NCI-H2196 treated with DMSO at 0.1 percent for 48 hours (cell line): Measurements from ENCODE around the gene C2CD4C.
"Not testable (repeated sequence)": the region's sequence is repeated elsewhere in the genome, so short reads cannot be mapped to it uniquely, and the experiment has no call there.

ENCODE experiments used
- DNase-seq: peaks from one replicate; lab custom pipeline; 2025; ENCODE audit not compliant: unreplicated experiment; lab: John Stamatoyannopoulos, UW

The C2CD4C gene

GRCh38 chr19:415292-415691 is 6.3 kb upstream of the C2CD4C start:
- DNase-seq: no peak

DNA sequence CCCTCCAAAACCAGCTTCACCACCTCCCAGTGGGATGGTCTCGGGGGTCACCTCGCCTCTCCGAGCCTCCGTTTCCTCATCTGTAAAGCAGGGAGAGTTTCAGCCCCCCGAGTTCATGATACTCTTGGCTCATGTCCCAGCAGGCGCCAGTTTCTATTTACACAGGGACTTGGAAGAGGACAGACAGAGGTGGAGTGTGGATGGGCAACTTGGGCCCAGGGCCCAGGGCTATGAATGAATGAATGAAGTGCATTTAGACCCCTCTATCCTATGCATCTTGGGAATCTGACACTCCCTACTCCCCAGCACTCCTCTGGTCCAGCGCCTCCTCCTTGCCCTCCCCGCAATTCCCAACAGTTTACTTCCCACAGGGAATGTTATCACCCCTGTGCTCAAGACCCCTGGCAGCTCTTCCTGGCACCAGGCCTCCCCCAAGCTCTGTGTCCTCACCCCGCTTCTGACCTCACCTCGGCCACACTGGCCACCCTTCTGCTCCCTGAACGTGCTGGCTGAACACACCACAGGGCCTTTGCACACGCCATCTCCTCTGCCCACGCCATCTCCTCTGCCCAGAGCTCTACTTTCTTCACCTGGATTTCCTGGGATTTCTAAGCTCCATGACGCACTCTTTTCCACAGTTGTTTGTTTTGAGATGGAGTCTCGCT is 4.9 kb upstream of the C2CD4C start:
- no peak for DNase-seq

GRCh38 chr19:412356-413355 is 3.7 kb upstream of the C2CD4C start:
- peak; percentile 9 for DNase-seq

DNA sequence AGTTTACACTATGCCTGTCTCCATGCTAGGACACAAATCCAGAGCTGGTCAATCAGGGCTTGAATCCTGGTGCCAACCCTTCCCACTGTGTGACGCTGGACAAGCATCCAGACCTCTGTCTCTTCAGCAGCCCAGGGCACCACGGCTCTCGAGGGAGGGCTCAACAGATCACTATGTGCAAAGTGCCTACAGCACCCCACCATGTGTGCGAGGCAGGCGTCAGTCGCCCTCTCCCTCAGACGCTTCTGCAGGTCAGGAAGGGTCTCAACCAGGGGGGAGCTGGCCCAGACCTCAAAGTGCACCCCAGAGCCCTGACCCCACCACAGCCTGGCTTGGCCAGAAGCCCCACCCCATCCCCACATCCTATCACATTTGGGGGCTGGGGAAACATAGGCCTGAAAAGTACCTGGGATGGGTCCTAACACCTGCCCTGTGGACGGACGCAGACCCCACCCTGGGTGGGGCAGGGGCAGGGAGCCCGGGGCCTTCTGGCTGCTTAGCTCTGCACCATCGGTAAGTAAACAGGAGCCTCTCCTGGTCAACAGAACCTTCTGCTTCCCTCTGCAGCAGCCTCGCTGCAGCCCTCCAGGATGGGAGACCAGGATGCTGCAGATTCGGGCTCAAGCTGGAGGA is 2.9 kb upstream of the C2CD4C start:
- DNase-seq: no peak

GRCh38 chr19:411121-411722 is 2.3 kb upstream of the C2CD4C start:
- not testable (repeated sequence) for DNase-seq

GRCh38 chr19:410243-410781 is 1.4 kb upstream of the C2CD4C start:
- DNase-seq: no peak

- no peak for DNase-seq
Measured at GRCh38 chr19:409516-410242, 732 bp upstream of the C2CD4C start.

DNA sequence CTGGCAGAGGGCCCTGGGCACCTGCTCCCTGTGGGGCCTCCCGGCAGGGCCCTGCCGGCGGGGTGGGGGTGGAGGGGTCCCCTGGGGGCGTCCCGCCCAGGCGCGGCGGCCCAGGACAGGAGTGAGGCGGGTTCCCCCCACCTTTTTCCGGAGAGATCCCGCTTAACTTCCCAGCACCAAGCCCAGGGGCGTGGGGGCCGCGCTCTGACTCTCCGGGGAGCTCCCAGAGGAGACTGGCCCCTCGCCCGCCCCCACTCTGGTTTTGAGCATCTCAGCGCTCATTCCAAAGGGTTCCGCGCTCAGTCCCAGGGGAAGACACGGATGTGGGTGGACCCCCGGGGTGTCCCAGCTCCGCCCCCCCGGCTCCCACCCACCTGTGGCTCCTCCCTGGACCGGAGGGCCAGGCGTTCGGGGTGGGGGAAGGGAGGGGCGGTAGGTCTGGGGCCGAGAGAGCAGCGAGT is 476 bp downstream of the C2CD4C start:
- no peak for DNase-seq

DNA sequence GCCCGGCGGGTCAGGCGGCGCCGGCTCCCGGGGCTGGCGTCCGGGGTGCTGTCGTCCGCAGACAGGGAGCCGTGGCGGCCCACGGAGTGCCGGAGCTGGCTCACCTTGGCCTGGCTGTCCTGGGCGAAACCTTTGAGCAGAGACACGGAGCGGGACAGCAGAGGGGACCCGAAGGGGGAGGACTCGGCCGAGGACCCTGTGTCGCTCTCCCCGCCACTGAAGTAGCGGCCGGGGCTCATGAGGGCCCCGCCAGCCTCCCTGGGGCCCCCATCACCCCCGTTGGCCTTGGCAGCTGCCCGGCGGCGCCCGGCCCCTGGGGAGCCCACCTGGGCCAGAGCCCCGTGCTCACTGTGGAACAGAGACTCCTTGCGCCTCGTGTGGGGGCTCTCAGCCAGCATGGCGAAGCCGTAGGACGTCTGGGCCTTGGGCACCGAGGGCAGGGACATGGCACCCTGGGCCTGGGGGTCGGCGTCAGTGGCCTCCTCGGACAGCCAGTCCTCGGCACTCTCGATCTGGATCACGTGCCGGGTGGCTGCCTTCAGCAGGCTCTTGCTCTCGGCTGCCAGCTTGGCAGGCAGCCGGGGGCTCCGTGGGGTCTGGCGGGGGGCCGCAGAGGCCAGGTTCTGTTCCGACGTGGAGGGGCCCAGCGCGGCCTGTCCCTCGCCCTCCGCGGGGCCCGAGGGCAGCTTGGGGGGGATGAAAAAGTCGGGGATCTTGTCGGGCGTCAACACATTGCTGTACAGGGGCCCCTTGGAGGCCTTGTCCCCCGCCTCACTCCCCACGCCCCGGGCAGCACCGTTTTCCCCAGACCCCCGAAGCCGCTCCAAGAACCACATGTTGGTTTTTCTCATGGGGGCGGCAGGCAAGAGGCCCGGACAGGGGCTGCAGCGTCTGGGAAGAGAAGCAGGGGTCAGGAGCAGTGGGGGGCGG is 1.2 kb downstream of the C2CD4C start:
- no peak for DNase-seq

DNA sequence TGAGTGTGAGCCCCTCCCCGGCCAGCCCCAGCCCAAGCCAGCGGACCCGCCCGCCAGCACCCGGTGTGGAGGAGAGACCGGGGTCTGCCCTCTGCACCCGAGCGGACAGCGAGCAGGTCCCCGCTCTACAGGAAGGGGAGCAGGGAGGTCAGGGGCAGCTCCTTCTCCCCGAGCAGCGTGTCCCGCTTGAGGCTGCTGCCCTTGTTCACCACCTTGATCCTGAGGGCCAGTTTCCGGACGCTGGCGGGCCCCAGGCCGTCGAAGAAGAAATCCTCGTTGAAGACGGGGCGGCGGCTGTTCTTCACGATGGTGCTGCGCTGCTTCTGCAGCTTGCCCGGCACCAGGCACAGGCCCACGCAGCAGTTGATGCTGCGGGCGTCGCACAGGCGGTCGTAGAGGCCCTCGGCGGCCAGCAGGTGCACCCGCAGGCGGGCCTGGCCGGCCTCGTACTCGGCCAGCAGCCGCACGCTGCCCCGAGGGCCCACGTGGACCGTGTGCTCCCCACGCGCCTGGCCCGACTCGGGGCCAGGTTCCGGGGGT is 1.9 kb downstream of the C2CD4C start:
- no peak for DNase-seq

DNA sequence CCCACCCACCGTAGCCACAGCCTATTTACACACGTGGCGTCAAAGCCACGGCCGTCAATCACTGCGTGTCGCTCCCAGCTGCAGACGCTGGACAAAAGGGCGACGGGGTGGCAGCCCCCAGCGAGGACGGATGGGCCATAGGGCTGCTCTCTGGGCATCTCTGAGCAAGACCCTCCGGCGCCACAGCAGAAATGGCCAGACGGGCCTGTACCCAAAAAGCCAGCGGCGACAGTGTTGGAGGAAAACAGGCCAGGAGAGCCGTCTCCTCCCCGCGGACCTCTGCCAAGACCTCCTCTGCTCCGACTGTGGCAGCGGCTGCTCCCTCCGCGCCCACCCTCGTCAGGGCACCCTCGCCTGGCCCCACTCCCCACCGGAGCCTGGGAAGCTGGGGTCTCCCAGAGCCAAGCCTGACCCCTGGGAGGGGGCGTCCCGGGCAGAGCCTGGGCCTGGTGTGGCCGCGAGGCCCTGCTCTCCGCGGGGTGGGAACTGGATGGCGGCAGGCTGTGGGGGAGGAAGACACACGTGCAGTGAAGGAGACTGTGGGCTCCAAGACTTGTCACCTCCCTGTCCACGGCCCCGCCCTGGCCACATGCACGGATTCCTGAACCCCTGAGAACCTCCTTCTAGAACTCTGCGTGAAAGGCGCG is 2.7 kb downstream of the C2CD4C start:
- no peak for DNase-seq

- DNase-seq: no peak
Measured at GRCh38 chr19:405121-405965, 3.6 kb downstream of the C2CD4C start.

DNA sequence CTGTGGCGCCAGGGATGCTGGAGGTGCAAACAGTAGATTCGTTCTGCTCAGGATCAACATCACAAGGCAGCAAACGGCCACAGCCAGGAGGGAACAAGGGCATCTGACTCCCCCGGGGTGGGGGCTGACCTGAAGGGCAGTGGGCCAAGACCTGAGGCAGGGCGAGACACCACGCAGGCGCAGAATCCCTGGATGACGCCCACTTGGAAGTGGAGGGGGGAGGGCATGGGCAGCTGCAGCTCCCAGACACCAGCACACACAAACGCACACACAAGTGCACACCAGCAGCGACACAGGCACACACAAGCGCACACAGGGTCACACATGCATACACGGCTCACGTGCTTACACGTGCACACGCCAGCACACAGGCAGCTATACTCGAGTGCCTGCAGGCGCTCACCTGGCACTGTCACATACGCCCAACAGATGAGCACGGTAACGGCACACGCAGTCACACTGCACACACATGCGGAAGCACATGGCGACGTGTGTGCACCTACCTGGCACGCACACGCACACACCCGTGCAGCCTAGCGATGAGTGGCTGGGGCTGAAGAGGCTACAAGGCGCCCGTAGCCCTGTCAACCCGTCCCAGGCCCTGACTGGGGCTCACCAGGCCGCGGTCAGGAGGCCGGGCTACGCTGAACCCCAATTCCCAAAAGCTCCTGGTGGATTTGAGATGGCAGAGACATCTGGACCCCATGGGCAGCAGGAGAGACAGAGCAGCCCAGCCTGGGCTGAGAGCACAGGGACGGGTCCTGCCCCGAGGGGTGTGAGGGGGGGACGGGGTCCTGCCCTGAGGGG is 5.5 kb downstream of the C2CD4C start:
- peak; percentile 79 for DNase-seq

- DNase-seq: no peak
Measured at GRCh38 chr19:402786-403185, 6.2 kb downstream of the C2CD4C start.

DNA sequence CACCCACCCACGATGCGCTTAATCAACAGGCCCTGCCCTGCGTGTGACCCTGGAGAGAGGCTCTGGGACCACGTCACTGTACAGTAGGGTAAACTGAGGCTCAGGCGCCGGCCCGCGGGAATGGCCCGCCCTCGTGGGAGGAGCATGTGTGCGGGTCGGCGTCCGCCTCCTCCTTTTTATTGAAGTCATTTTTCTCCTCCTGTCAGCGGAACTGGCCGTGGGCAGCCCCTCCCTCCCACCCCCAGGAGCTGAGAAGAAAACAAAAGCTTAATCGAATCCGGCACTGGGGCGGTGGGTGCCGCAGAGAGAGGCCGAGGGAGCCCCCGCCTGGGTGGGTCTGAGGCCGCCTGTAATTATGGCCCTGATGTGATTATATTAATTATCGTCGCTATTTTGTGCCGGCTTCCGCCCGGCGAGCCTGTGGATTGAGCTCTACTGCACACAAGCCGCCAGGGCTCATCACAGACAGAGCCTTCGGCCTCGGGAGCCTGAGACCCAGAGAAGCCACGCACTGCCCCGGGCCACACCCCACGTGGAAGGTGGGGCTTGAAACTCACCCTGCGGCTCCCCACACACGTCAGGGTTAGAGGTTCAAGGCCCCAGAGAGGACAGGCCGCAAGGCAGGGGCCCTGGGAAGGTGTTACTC is 7.0 kb downstream of the C2CD4C start:
- no peak for DNase-seq
